Trophoblast cell (in vitro differentiated cells and primary cell): ENCODE results near the gene SMIM28.
"Not testable (repeated sequence)": the region's sequence is repeated elsewhere in the genome, so short reads cannot be mapped to it uniquely, and the experiment has no call there.

Experiments used
- DNase-seq, 2 donors: peaks; one replicate each; pipeline ENCODE4 v3.0.0-alpha.2; 2016
- H2AFZ ChIP-seq: 2 replicates; pipeline ENCODE4 v1.6.1; 2013; ENCODE audit warnings: low read length, moderate library complexity, mild to moderate bottlenecking; ENCODE audit not compliant: insufficient read depth, poor library complexity
- H2AK5ac ChIP-seq: 2 replicates; pipeline ENCODE4 v1.6.1; 2013; ENCODE audit warnings: mild to moderate bottlenecking, low read length
- H2BK120ac ChIP-seq: 2 replicates; pipeline ENCODE4 v1.6.1; 2013; ENCODE audit warnings: low read length, mild to moderate bottlenecking, moderate library complexity; ENCODE audit not compliant: insufficient read depth, poor library complexity
- H2BK12ac ChIP-seq: 2 replicates; pipeline ENCODE4 v1.6.1; 2013; ENCODE audit warnings: mild to moderate bottlenecking, low read length, moderate library complexity
- H2BK5ac ChIP-seq: 2 replicates; pipeline ENCODE4 v1.6.1; 2013; ENCODE audit warnings: low read length, low read depth, moderate library complexity, mild to moderate bottlenecking; ENCODE audit not compliant: poor library complexity
- H3K14ac ChIP-seq: 2 replicates; pipeline ENCODE4 v1.6.1; 2013; ENCODE audit warnings: mild to moderate bottlenecking, low read length
- H3K18ac ChIP-seq: 2 replicates; pipeline ENCODE4 v1.6.1; 2013; ENCODE audit warnings: mild to moderate bottlenecking, low read length
- H3K23ac ChIP-seq: 2 replicates; pipeline ENCODE4 v1.6.1; 2013; ENCODE audit warnings: low read length
- H3K27ac ChIP-seq: 2 replicates; pipeline ENCODE4 v1.5.1; 2013; ENCODE audit warnings: low read depth, mild to moderate bottlenecking, inconsistent platforms, low read length, moderate library complexity
- H3K27me3 ChIP-seq: 2 replicates; pipeline ENCODE4 v1.6.1; 2013; ENCODE audit warnings: inconsistent platforms, mild to moderate bottlenecking, low read length, moderate library complexity; ENCODE audit not compliant: insufficient read depth
- H3K36me3 ChIP-seq, 2 experiments: 1 replicate in 1 of 2; 2 replicates in 1 of 2; pipeline ENCODE4 v1.6.1; 2013; ENCODE audit warnings: low read length in 2 of 2, mild to moderate bottlenecking in 2 of 2, moderate library complexity in 1 of 2; ENCODE audit not compliant: insufficient read depth in 2 of 2, control insufficient read depth in 1 of 2
- H3K4ac ChIP-seq: 2 replicates; pipeline ENCODE4 v1.6.1; 2013; ENCODE audit warnings: low read depth, mild to moderate bottlenecking, low read length, moderate library complexity
- H3K4me1 ChIP-seq, 2 experiments: 1 replicate in 1 of 2; 2 replicates in 1 of 2; pipeline ENCODE4 v1.6.1; 2013; ENCODE audit warnings: low read length in 2 of 2, mild to moderate bottlenecking in 2 of 2, moderate library complexity in 1 of 2; ENCODE audit not compliant: insufficient read depth in 2 of 2, control insufficient read depth in 1 of 2
- H3K4me2 ChIP-seq: 2 replicates; pipeline ENCODE4 v1.6.1; 2013; ENCODE audit warnings: inconsistent platforms, mild to moderate bottlenecking, low read length, moderate library complexity
- H3K4me3 ChIP-seq: 2 replicates; pipeline ENCODE4 v1.5.1; 2013; ENCODE audit warnings: mild to moderate bottlenecking, low read depth, low read length, inconsistent platforms
- H3K79me1 ChIP-seq: one replicate; pipeline ENCODE4 v1.6.1; 2013; ENCODE audit warnings: low read length
- H3K79me2 ChIP-seq: 2 replicates; pipeline ENCODE4 v1.6.1; 2013; ENCODE audit warnings: low read length, mild to moderate bottlenecking; ENCODE audit not compliant: control insufficient read depth, insufficient read depth, poor library complexity
- H3K9ac ChIP-seq: 2 replicates; pipeline ENCODE4 v1.6.1; 2013; ENCODE audit warnings: mild to moderate bottlenecking, low read length
- H3K9me3 ChIP-seq: 2 replicates; pipeline ENCODE4 v1.6.1; 2013; ENCODE audit warnings: low read depth, mild to moderate bottlenecking, control low read depth, inconsistent platforms, low read length; ENCODE audit not compliant: insufficient read depth
- H4K12ac ChIP-seq: 2 replicates; pipeline ENCODE4 v1.6.1; 2013; ENCODE audit warnings: low read depth, mild to moderate bottlenecking, low read length, moderate library complexity
- H4K8ac ChIP-seq: 2 replicates; pipeline ENCODE4 v1.6.1; 2013; ENCODE audit warnings: low read depth, mild to moderate bottlenecking, low read length, moderate library complexity
- H4K91ac ChIP-seq: one replicate; pipeline ENCODE4 v1.6.1; 2013; ENCODE audit warnings: low read depth, mild to moderate bottlenecking, low read length, moderate library complexity
- WGBS: extraction: QIAGEN DNeasy Blood & Tissue Kit; methylation state at CpG from one replicate; pipeline ENCODE4 v1.1.7; 2013; ENCODE audit warnings: missing lambda C conversion rate; ENCODE audit not compliant: insufficient read length, insufficient coverage; ENCODE audit errors: extremely low coverage; 5-methylcytosine and 5-hydroxymethylcytosine counted together

The SMIM28 gene

GRCh38 chr6:138357928-138358327 is 19.8 kb upstream of the SMIM28 start:
- Histone ChIP-seq H3K27ac (no peak overlapping the region), H4K8ac (no peak overlapping the region), H3K18ac (no peak overlapping the region), H3K4ac (no peak overlapping the region), H3K79me1 (no peaks in the 10 kb centered on the region), H3K27me3 (no peaks in the 10 kb centered on the region), H3K4me3 (no peak overlapping the region), H3K14ac (no peak overlapping the region), H2BK120ac (no peak overlapping the region), H3K79me2 (no peaks in the 10 kb centered on the region), H4K91ac (no peak overlapping the region), H3K23ac (no peak overlapping the region), H3K4me2 (no peak overlapping the region), H4K12ac (no peak overlapping the region), H2AFZ (no peak overlapping the region), H2BK5ac (no peak overlapping the region), H3K36me3 (no peaks in the 10 kb centered on the region), H2BK12ac (no peak overlapping the region), H2AK5ac (no peak overlapping the region), H3K4me1 (no peaks in the 10 kb centered on the region), H3K9me3 (no peaks in the 10 kb centered on the region), H3K9ac (no peak overlapping the region)
- WGBS, result no CpG with 5 or more reads among the region's 1 CpG
- no peak for DNase-seq

GRCh38 chr6:138368684-138369083 is 9.0 kb upstream of the SMIM28 start:
- H2AFZ ChIP-seq, H3K18ac ChIP-seq, H3K4me2 ChIP-seq, H3K27ac ChIP-seq, H3K4ac ChIP-seq, H3K36me3 ChIP-seq, H4K8ac ChIP-seq, DNase-seq, H3K79me1 ChIP-seq, H3K9me3 ChIP-seq, H3K14ac ChIP-seq, H2BK5ac ChIP-seq, H3K4me3 ChIP-seq, H2BK120ac ChIP-seq, H2AK5ac ChIP-seq, H3K23ac ChIP-seq, H4K12ac ChIP-seq, H3K4me1 ChIP-seq, H3K9ac ChIP-seq, H3K27me3 ChIP-seq, H3K79me2 ChIP-seq, H2BK12ac ChIP-seq, H4K91ac ChIP-seq: not testable (repeated sequence)
- WGBS, result no CpG with 5 or more reads among the region's 8 CpGs

DNA sequence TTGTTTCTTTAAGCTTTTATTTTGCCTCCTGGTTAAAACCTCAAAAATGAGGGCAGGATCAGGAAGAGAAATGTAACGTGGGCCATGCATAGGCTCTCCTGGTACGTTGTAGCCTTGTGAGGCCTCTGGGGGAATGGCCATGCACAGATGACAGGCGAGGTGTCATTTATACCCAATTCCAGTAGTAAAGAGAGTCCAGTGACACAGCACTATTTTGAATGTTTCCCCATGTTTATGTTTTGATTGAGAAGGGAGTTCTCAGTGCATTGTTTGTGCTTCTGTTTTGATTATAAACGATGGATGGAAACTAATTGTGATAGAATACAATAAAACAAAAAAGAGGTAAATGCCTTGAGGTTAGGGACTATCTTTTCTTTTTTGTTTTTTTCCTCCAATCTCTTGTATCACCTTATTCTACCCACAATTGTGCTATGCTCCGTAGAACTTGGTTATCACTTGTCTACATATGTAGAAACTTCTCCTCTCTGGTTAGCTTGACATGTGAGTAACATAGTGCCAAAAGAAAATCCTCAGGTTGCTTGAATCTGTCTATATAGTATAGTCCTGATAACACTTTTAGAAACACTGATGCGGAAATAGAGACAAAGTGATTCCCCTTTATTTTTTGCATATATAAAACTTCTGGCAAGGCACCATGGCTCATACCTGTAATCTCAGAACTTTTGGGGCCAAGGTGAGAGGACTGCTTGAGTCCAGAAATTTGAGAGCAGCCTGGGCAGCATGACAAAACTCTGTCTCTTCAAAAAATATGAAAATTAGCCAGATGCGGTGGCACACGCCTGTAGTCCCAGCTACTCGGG is 6.9 kb upstream of the SMIM28 start:
- Histone ChIP-seq H3K36me3 (no peaks in the 10 kb centered on the region), H2BK5ac (no peak overlapping the region), H4K91ac (no peak overlapping the region), H3K4me3 (no peak overlapping the region), H4K12ac (no peak overlapping the region), H3K79me1 (no peaks in the 10 kb centered on the region), H3K9ac (no peak overlapping the region), H3K23ac (no peak overlapping the region), H3K27me3 (no peaks in the 10 kb centered on the region), H3K79me2 (no peaks in the 10 kb centered on the region), H3K14ac (no peak overlapping the region), H3K27ac (no peak overlapping the region), H3K4ac (no peak overlapping the region), H2AK5ac (no peak overlapping the region), H3K9me3 (no peaks in the 10 kb centered on the region), H2BK12ac (no peak overlapping the region), H2AFZ (no peak overlapping the region), H3K4me2 (no peak overlapping the region), H3K4me1 (no peaks in the 10 kb centered on the region), H4K8ac (no peak overlapping the region), H2BK120ac (no peak overlapping the region), H3K18ac (no peak overlapping the region)
- no peak for DNase-seq
- WGBS, result no CpG with 5 or more reads among the region's 9 CpGs

- Histone ChIP-seq H3K9ac (no peak overlapping the region), H3K27ac (no peak overlapping the region)
- no CpG with 5 or more reads among the region's 3 CpGs for WGBS
Measured at GRCh38 chr6:138371452-138371711, 6.3 kb upstream of the SMIM28 start.

More at GRCh38 chr6:138371452-138371711, 6.3 kb upstream of the SMIM28 start:
- H3K27me3 ChIP-seq, result no peaks in the 10 kb centered on the region
- H4K12ac ChIP-seq, result no peak overlapping the region
- no peaks in the 10 kb centered on the region for H3K9me3 ChIP-seq
- no peak overlapping the region for H4K91ac ChIP-seq
- H3K79me2 ChIP-seq, result no peaks in the 10 kb centered on the region
- H3K4me1 ChIP-seq, result no peaks in the 10 kb centered on the region
- H2BK5ac ChIP-seq, result no peak overlapping the region
- H3K18ac ChIP-seq, result no peak overlapping the region
- H3K14ac ChIP-seq, result no peak overlapping the region
- no peak overlapping the region for H3K4me3 ChIP-seq
- H3K36me3 ChIP-seq, result no peaks in the 10 kb centered on the region
- no peaks in the 10 kb centered on the region for H3K79me1 ChIP-seq
- no peak overlapping the region for H2BK12ac ChIP-seq
- no peak overlapping the region for H4K8ac ChIP-seq
- no peak for DNase-seq
- H2AK5ac ChIP-seq, result no peak overlapping the region
- no peak overlapping the region for H2AFZ ChIP-seq
- no peak overlapping the region for H3K23ac ChIP-seq
- H3K4ac ChIP-seq, result no peak overlapping the region
- H3K4me2 ChIP-seq, result no peak overlapping the region
- no peak overlapping the region for H2BK120ac ChIP-seq
